Mesodermal cell (in vitro differentiated cells): ENCODE measurements around the gene HTATSF1. TPM values are rescaled to one million over a fixed set of nuclear protein-coding genes. Genes with fewer than 3 reads are reported as not detected.

Experiments
- H3K27ac ChIP-seq: 2 replicates; pipeline ENCODE4 v1.7.0; 2013; ENCODE audit warnings: mild to moderate bottlenecking, low read depth, low read length, moderate library complexity; ENCODE audit not compliant: severe bottlenecking
- H3K36me3 ChIP-seq: 2 replicates; pipeline ENCODE4 v1.7.1; 2013; ENCODE audit warnings: mild to moderate bottlenecking, low read length, moderate library complexity; ENCODE audit not compliant: control insufficient read depth, insufficient read depth
- H3K4me1 ChIP-seq: one replicate; pipeline ENCODE4 v1.7.1; 2013; ENCODE audit warnings: mild to moderate bottlenecking, low read length; ENCODE audit not compliant: insufficient read depth, control insufficient read depth, poor library complexity, severe bottlenecking
- H3K4me3 ChIP-seq: 2 replicates; pipeline ENCODE4 v1.7.0; 2013; ENCODE audit warnings: low read length, control low read depth, mild to moderate bottlenecking; ENCODE audit not compliant: insufficient read depth, poor library complexity, severe bottlenecking; ENCODE audit errors: extremely low read depth
- H3K9me3 ChIP-seq: 2 replicates; pipeline ENCODE4 v1.7.1; 2013; ENCODE audit warnings: mild to moderate bottlenecking, low read length, moderate library complexity; ENCODE audit not compliant: control insufficient read depth
- WGBS, 2 experiments: methylation state at CpG; one replicate each; pipeline ENCODE4 v1.1.5; 2013; ENCODE audit warnings: missing lambda C conversion rate in 2 of 2; ENCODE audit not compliant: insufficient coverage in 2 of 2; 5-methylcytosine and 5-hydroxymethylcytosine counted together
- polyA plus RNA-seq, 2 experiments: library from polyadenylated mRNA; stranded (reverse); fragments of 50-300 nt; gene quantifications; one replicate each; pipeline ENCODE4 v1.2.3, GENCODE V29; 2013

The HTATSF1 gene
- 47.0 TPM for polyA plus RNA-seq (2013, experiment 1 of 2)
- 54.8 TPM for polyA plus RNA-seq (2013, experiment 2 of 2)

- H3K9me3 ChIP-seq, result no peaks in the 10 kb centered on the region
- H3K36me3 ChIP-seq, result peaks cover 10% of the 10 kb centered on the region
- WGBS, 2 experiments, result 0% methylated on average over 6 to 12 of the region's 35 CpGs
- peak within 1 kb of the TSS; percentile 98 for H3K27ac ChIP-seq
- H3K4me3 ChIP-seq, result peak within 1 kb of the TSS; percentile 56
- H3K4me1 ChIP-seq, result peaks cover 5% of the 10 kb centered on the region
Observed at GRCh38 chrX:136497556-136498052, at the start of gene HTATSF1. TSS of gene HTATSF1 (plus strand) at chrX:136497592. CDS start at chrX:136497685, 93 bp downstream.

GRCh38 chrX:136447968-136448367, 49.4 kb upstream of the HTATSF1 start:
- H3K9me3 ChIP-seq, result no peaks in the 10 kb centered on the region
- H3K4me1 ChIP-seq, result no peaks in the 10 kb centered on the region
- no peaks in the 10 kb centered on the region for H3K36me3 ChIP-seq
- no peak overlapping the region for H3K4me3 ChIP-seq
- no peak overlapping the region for H3K27ac ChIP-seq

GRCh38 chrX:136450050-136450830, 47.2 kb upstream of the HTATSF1 start:
- no peaks in the 10 kb centered on the region for H3K36me3 ChIP-seq
- 72 to 74% methylated on average over 2 to 4 of the region's 8 CpGs for WGBS, 2 experiments
- H3K9me3 ChIP-seq, result no peaks in the 10 kb centered on the region
- no peaks in the 10 kb centered on the region for H3K4me1 ChIP-seq
- no peak overlapping the region for H3K27ac ChIP-seq
- H3K4me3 ChIP-seq, result no peak overlapping the region

DNA sequence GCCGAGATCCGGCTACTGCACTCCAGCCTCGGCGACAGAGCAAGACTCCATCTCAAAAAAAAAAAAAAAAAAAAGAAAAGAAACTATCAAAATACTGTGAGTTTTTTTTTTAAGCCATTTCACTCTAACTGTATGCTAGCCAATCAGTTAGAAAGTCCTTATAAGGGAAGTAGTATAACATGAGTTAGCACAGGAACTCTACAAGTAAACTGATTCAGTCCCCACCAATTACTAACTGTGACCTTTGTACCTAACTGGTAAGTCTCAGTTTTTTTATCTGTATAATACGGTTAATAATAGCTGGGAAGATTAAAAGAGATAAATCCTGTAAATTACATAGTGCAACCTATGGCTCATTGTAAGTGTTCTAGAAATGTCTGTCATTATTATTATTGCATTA, 44.8 kb upstream of the HTATSF1 start:
- H3K4me1 ChIP-seq, result no peaks in the 10 kb centered on the region
- H3K4me3 ChIP-seq, result no peak overlapping the region
- no CpG with 5 or more reads among the region's 5 CpGs for WGBS, 2 experiments
- H3K36me3 ChIP-seq, result no peaks in the 10 kb centered on the region
- no peaks in the 10 kb centered on the region for H3K9me3 ChIP-seq
- no peak overlapping the region for H3K27ac ChIP-seq

DNA sequence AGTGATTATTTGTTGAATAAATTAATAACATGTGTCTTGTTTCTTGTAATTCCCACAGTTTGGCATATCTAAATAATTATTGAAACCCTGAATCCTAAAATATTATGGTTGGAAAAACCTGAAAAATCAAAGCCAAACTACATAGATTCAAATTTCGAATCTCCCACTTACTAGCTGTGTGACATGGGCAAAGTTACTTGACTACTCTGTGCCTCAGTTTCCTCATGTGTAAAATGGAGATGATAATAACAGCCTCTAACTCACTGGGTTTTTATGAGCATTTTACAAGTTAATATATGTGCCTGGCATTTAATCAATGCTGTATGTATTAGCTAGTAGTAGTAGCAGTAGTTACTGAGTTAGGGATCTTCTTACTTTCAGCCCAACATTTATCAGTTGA, 44.3 kb upstream of the HTATSF1 start:
- WGBS, 2 experiments, result no CpG with 5 or more reads among the region's 1 CpG
- H3K4me3 ChIP-seq, result no peak overlapping the region
- no peaks in the 10 kb centered on the region for H3K36me3 ChIP-seq

GRCh38 chrX:136453771-136454170, 43.6 kb upstream of the HTATSF1 start:
- Histone ChIP-seq H3K27ac (no peak overlapping the region), H3K4me1 (no peaks in the 10 kb centered on the region), H3K36me3 (no peaks in the 10 kb centered on the region), H3K9me3 (no peaks in the 10 kb centered on the region), H3K4me3 (no peak overlapping the region)
- WGBS, 2 experiments, result no CpG with 5 or more reads among the region's 1 CpG

More for the DNA sequence above, 44.3 kb upstream of the HTATSF1 start:
- no peak overlapping the region for H3K27ac ChIP-seq
- no peaks in the 10 kb centered on the region for H3K4me1 ChIP-seq
- H3K9me3 ChIP-seq, result no peaks in the 10 kb centered on the region

DNA sequence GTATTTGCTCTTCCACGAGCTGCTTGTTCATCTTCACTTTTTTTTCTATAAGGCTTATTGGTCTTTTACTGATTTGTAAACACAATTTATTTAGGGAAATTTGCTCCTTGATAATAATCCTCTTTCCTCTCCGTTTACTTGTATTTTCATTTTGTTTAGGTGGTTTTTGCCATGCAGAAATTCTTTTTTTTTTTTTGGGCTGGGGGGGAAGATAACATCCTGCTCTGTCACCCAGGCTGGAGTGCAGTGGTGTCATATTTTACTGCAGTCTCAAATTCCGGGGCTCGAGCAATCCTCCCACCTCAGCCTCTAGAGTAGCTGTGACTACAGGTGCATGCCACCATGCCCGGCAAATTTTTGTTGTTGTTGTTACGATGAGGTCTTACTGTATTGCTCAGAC, 41.3 kb upstream of the HTATSF1 start:
- no peak overlapping the region for H3K27ac ChIP-seq
- no peaks in the 10 kb centered on the region for H3K9me3 ChIP-seq
- 73% methylated on average over 3 of the region's 6 CpGs; no CpG with 5 or more reads in 1 of the 2 experiments for WGBS, 2 experiments
- H3K4me1 ChIP-seq, result no peaks in the 10 kb centered on the region
- no peaks in the 10 kb centered on the region for H3K36me3 ChIP-seq
- H3K4me3 ChIP-seq, result no peak overlapping the region

DNA sequence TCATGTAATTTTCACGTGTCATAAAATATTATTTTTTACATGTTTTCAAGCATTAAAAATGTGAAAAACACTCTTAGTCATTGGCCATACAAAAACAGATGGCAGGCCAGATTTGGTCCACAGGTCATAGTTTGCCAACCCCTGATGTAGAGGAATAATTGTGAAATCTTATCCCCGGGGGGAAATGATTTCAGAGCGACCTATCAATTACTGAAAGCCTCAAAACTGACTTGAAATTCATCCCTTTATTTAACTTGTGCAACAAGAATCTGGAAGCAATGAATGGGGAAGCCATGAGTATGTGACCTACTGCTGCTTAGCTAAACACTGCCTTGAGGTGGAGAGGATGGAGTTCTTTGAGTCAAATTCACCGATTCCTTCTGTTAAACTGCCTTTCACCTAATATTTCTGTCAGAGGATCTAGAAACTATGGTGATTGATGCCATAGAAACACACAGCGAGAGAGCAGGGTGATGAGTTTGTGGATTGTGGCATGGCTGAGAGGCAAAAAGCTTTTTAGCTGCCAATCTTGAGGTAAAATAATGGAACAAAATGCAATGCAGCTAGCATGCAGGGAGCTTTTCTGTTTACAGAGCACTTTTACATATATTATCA, 40.0 kb upstream of the HTATSF1 start:
- H3K4me1 ChIP-seq, result no peaks in the 10 kb centered on the region
- no CpG with 5 or more reads among the region's 5 CpGs for WGBS, 2 experiments
- H3K9me3 ChIP-seq, result no peaks in the 10 kb centered on the region
- no peak overlapping the region for H3K4me3 ChIP-seq
- no peak overlapping the region for H3K27ac ChIP-seq
- no peaks in the 10 kb centered on the region for H3K36me3 ChIP-seq

DNA sequence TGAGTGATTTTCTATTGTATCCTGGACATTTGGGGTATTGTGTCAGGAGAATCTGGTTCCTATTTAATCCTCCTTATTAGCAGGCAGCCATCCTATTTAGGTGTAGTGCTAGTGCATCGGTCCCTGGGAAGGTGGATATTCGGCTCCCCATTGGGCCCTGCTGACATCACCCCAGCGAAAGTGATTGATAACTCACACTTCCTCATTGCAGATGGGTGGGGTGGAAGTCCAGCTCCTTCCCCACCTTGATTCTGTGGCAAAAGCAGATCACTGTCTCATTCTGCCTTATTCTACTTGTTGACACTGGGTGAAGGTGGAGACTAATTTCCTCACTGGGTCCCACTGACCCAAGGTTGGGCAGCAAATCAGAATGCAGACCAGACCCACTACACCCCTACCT, 32.8 kb upstream of the HTATSF1 start:
- no CpG with 5 or more reads among the region's 3 CpGs for WGBS, 2 experiments
- no peak overlapping the region for H3K4me3 ChIP-seq
- H3K27ac ChIP-seq, result no peak overlapping the region

GRCh38 chrX:136467303-136467702, 30.1 kb upstream of the HTATSF1 start:
- 83% methylated on average over 1 of the region's 3 CpGs; no CpG with 5 or more reads in 1 of the 2 experiments for WGBS, 2 experiments

More for the DNA sequence above, 32.8 kb upstream of the HTATSF1 start:
- H3K9me3 ChIP-seq, result no peaks in the 10 kb centered on the region
- H3K4me1 ChIP-seq, result no peaks in the 10 kb centered on the region
- H3K36me3 ChIP-seq, result no peaks in the 10 kb centered on the region

More at GRCh38 chrX:136467303-136467702, 30.1 kb upstream of the HTATSF1 start:
- Histone ChIP-seq H3K36me3 (no peaks in the 10 kb centered on the region), H3K4me1 (no peaks in the 10 kb centered on the region), H3K27ac (no peak overlapping the region), H3K9me3 (no peaks in the 10 kb centered on the region), H3K4me3 (no peak overlapping the region)
